Measurements from ENCODE around the gene PHIP. TPM values are rescaled to one million over a fixed set of nuclear protein-coding genes. Genes with fewer than 3 reads are reported as not detected.

PHIP gene
- total RNA-seq, 1 experiment from 2014 or later = 22.6 TPM

DNA sequence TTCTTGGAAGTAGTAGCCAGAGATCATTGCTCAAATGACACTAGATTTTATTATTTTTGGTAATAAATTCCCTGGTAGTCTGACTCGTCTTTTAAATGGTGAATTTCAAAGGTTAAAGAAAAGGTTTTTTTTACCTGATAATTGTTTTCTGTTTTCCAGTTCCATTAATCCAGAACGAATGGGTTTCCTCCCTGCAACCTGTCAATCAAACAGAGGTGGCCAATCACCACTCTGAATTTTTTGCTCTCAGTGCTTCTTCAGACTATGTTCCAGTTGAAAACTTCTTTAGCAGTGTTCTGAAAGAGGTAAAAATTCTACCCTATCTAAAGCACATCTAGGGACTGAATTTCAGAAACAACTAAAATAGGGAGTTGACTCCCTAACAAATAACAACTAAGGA is 73.8 kb downstream of the PHIP start:
- H3K4me2 ChIP-seq (ENCODE audit: low read length) = no peak overlapping the region
- POLR2A ChIA-PET = no interaction called here
- no peaks in the 10 kb centered on the region for H3K4me1 ChIP-seq (ENCODE audit: control insufficient read depth in 1 of 2, insufficient read depth in 2 of 2, low read length in 2 of 2)
- no peaks in the 10 kb centered on the region for H3K9me3 ChIP-seq (ENCODE audit: control insufficient read depth in 1 of 2, insufficient read depth in 1 of 2, low read depth in 1 of 2, low read length in 2 of 2)
- no peaks in the 10 kb centered on the region for H3K27me3 ChIP-seq (ENCODE audit: insufficient read depth, low read length)
- H3K27ac ChIP-seq (ENCODE audit: low read depth, low read length) = no peak overlapping the region
- no peak overlapping the region for H2AFZ ChIP-seq (ENCODE audit: low read depth, low read length, poor library complexity, severe bottlenecking)
- ATAC-seq = no peak
- intact Hi-C loops (cut with micrococcal nuclease) = no loop called here
- no TSS peak for BruUV-seq (replicated peaks)
- no peak for DNase-seq (ENCODE audit: low read depth, low spot score)
- RAD21 ChIA-PET (ENCODE audit: low non-redundant PET in 1 of 2, low total read pairs in 2 of 2, uncharacterized antibody in 2 of 2, unreplicated experiment in 2 of 2) = no interaction called here
- H3K79me2 ChIP-seq (ENCODE audit: insufficient read depth, low read length) = no peaks in the 10 kb centered on the region
- no peak overlapping the region for H3K9ac ChIP-seq (ENCODE audit: low read length)
- peaks cover 13 to 18% of the 10 kb centered on the region in 2 experiments; a peak in 3 of 4 replicates for H3K36me3 ChIP-seq (ENCODE audit: control insufficient read depth in 1 of 2, insufficient read depth in 2 of 2, low read length in 2 of 2)
- H3K4me3 ChIP-seq (replicated peaks in 1 of 2; ENCODE audit: low read depth in 1 of 2, low read length in 2 of 2) = no peak overlapping the region
- no peaks in the 10 kb centered on the region for H3K9me2 ChIP-seq (ENCODE audit: insufficient read depth)
- TF ChIP-seq ZNF274 (IDR thresholded peaks at IDR 0.05; ENCODE audit: low read depth, low read length) = no peak
- no peak for TF ChIP-seq EGR1 (IDR thresholded peaks at IDR 0.05; ENCODE audit: low read depth)
- TF ChIP-seq POLR2A (IDR thresholded peaks at IDR 0.05; ENCODE audit: borderline replicate concordance, extremely low read depth, insufficient read depth, insufficient read length) = no peak
- no peak for TF ChIP-seq SP1 (IDR thresholded peaks at IDR 0.05; ENCODE audit: low read depth)
- TF ChIP-seq SIN3A (IDR thresholded peaks at IDR 0.05; ENCODE audit: low read depth) = no peak
- H4K20me1 ChIP-seq (ENCODE audit: insufficient read depth) = no peaks in the 10 kb centered on the region
- CTCF ChIA-PET = no interaction called here

DNA sequence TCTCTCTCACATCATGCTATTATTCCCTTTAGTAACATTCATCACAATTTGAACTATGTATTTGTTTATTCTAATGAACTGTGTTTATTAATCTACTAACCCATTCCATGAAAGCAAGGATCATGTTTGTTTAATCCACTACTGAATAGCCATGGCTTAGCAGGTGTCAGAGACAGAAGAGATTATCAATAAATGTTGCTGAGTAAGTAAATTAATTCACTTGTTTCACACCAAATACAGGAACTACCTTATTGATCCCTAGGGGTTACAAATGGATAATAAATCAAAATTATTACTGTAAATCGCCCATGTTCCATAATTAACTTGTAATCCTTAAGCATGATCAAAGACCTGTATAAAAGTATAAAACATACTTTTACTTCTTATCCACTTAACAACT is 76.6 kb downstream of the PHIP start:
- BruUV-seq (replicated peaks) = no TSS peak
- no peaks in the 10 kb centered on the region for H3K9me3 ChIP-seq (ENCODE audit: control insufficient read depth in 1 of 2, insufficient read depth in 1 of 2, low read depth in 1 of 2, low read length in 2 of 2)
- no peak overlapping the region for H3K4me3 ChIP-seq (replicated peaks in 1 of 2; ENCODE audit: low read depth in 1 of 2, low read length in 2 of 2)
- H3K27ac ChIP-seq (ENCODE audit: low read depth, low read length) = no peak overlapping the region
- ChIA-PET RAD21 (ENCODE audit: low non-redundant PET in 1 of 2, low total read pairs in 2 of 2, uncharacterized antibody in 2 of 2, unreplicated experiment in 2 of 2) (no interaction called here), CTCF (no interaction called here), POLR2A (no interaction called here)
- H3K9ac ChIP-seq (ENCODE audit: low read length) = no peak overlapping the region
- H3K4me2 ChIP-seq (ENCODE audit: low read length) = no peak overlapping the region
- H3K36me3 ChIP-seq (ENCODE audit: control insufficient read depth in 1 of 2, insufficient read depth in 2 of 2, low read length in 2 of 2) = peaks cover 26 to 35% of the 10 kb centered on the region in 2 experiments
- no peaks in the 10 kb centered on the region for H3K4me1 ChIP-seq (ENCODE audit: control insufficient read depth in 1 of 2, insufficient read depth in 2 of 2, low read length in 2 of 2)
- no peaks in the 10 kb centered on the region for H3K27me3 ChIP-seq (ENCODE audit: insufficient read depth, low read length)
- H2AFZ ChIP-seq (ENCODE audit: low read depth, low read length, poor library complexity, severe bottlenecking) = no peak overlapping the region
- ATAC-seq (no peak), DNase-seq (ENCODE audit: low read depth, low spot score) (no peak)
- no peaks in the 10 kb centered on the region for H3K9me2 ChIP-seq (ENCODE audit: insufficient read depth)
- H3K79me2 ChIP-seq (ENCODE audit: insufficient read depth, low read length) = no peaks in the 10 kb centered on the region
- intact Hi-C loops (cut with micrococcal nuclease) = no loop called here
- H4K20me1 ChIP-seq (ENCODE audit: insufficient read depth) = no peaks in the 10 kb centered on the region
- no peak for TF ChIP-seq EGR1 (IDR thresholded peaks at IDR 0.05; ENCODE audit: low read depth)
- no peak for TF ChIP-seq JUND (IDR thresholded peaks at IDR 0.05)
- TF ChIP-seq, protein P1, sequence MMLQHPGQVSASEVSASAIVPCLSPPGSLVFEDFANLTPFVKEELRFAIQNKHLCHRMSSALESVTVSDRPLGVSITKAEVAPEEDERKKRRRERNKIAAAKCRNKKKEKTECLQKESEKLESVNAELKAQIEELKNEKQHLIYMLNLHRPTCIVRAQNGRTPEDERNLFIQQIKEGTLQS (IDR thresholded peaks at IDR 0.05) = no peak
- TF ChIP-seq POLR2A (IDR thresholded peaks at IDR 0.05; ENCODE audit: borderline replicate concordance, extremely low read depth, insufficient read depth, insufficient read length) = no peak
- no peak for TF ChIP-seq ZNF274 (IDR thresholded peaks at IDR 0.05; ENCODE audit: low read depth, low read length)
- TF ChIP-seq, protein P2, sequence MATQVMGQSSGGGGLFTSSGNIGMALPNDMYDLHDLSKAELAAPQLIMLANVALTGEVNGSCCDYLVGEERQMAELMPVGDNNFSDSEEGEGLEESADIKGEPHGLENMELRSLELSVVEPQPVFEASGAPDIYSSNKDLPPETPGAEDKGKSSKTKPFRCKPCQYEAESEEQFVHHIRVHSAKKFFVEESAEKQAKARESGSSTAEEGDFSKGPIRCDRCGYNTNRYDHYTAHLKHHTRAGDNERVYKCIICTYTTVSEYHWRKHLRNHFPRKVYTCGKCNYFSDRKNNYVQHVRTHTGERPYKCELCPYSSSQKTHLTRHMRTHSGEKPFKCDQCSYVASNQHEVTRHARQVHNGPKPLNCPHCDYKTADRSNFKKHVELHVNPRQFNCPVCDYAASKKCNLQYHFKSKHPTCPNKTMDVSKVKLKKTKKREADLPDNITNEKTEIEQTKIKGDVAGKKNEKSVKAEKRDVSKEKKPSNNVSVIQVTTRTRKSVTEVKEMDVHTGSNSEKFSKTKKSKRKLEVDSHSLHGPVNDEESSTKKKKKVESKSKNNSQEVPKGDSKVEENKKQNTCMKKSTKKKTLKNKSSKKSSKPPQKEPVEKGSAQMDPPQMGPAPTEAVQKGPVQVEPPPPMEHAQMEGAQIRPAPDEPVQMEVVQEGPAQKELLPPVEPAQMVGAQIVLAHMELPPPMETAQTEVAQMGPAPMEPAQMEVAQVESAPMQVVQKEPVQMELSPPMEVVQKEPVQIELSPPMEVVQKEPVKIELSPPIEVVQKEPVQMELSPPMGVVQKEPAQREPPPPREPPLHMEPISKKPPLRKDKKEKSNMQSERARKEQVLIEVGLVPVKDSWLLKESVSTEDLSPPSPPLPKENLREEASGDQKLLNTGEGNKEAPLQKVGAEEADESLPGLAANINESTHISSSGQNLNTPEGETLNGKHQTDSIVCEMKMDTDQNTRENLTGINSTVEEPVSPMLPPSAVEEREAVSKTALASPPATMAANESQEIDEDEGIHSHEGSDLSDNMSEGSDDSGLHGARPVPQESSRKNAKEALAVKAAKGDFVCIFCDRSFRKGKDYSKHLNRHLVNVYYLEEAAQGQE (IDR thresholded peaks at IDR 0.05; ENCODE audit: low read depth) = no peak
- TF ChIP-seq POLR2AphosphoS5 (IDR thresholded peaks at IDR 0.05; ENCODE audit: low read depth, low read length) = no peak
- no peak for TF ChIP-seq ELF1 (IDR thresholded peaks at IDR 0.05; ENCODE audit: borderline replicate concordance, low read depth)
- TF ChIP-seq, protein P3, sequence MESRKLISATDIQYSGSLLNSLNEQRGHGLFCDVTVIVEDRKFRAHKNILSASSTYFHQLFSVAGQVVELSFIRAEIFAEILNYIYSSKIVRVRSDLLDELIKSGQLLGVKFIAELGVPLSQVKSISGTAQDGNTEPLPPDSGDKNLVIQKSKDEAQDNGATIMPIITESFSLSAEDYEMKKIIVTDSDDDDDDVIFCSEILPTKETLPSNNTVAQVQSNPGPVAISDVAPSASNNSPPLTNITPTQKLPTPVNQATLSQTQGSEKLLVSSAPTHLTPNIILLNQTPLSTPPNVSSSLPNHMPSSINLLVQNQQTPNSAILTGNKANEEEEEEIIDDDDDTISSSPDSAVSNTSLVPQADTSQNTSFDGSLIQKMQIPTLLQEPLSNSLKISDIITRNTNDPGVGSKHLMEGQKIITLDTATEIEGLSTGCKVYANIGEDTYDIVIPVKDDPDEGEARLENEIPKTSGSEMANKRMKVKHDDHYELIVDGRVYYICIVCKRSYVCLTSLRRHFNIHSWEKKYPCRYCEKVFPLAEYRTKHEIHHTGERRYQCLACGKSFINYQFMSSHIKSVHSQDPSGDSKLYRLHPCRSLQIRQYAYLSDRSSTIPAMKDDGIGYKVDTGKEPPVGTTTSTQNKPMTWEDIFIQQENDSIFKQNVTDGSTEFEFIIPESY (IDR thresholded peaks at IDR 0.05; ENCODE audit: extremely low read depth, insufficient replicate concordance, low read length) = no peak
- TF ChIP-seq SRF (IDR thresholded peaks at IDR 0.05; ENCODE audit: low read depth) = no peak
- no peak for TF ChIP-seq EZH2 (IDR thresholded peaks at IDR 0.05)
- TF ChIP-seq, protein P4, sequence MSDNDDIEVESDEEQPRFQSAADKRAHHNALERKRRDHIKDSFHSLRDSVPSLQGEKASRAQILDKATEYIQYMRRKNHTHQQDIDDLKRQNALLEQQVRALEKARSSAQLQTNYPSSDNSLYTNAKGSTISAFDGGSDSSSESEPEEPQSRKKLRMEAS (IDR thresholded peaks at IDR 0.05) = no peak
- no peak for TF ChIP-seq SP1 (IDR thresholded peaks at IDR 0.05; ENCODE audit: low read depth)
- TF ChIP-seq ZFX (IDR thresholded peaks at IDR 0.05) = no peak
- no peak for TF ChIP-seq FOSL1 (IDR thresholded peaks at IDR 0.05; ENCODE audit: low read depth)
- no peak for TF ChIP-seq TCF7L2 (IDR thresholded peaks at IDR 0.05; ENCODE audit: borderline replicate concordance, extremely low read depth, insufficient read depth, insufficient read length)

All from HCT116 (cell line).